Stomach (tissue), 9 donors: ENCODE measurements around the gene UPF1. TPM values are rescaled to one million over a fixed set of nuclear protein-coding genes. Genes with fewer than 3 reads are reported as not detected.

Experiments
- DNase-seq, 2 donors: peaks; one replicate each; pipeline versions ENCODE4 v3.0.0 to v3.0.0-alpha.2; 2013 to 2019
- H3K27ac ChIP-seq, 5 donors: fragments of 200-600 bp in 4 of 5; sonication (generic) in 4 of 5; one replicate each; pipeline ENCODE4 v1.5.1; 2013 to 2019; ENCODE audit warnings: mild to moderate bottlenecking in 1 of 5, moderate library complexity in 1 of 5
- H3K27me3 ChIP-seq, 3 donors: fragments of 200-600 bp; sonication (generic); one replicate each; pipeline ENCODE4 v1.5.1; 2017 to 2019; ENCODE audit warnings: mixed run types in 1 of 3
- H3K36me3 ChIP-seq, 4 donors: fragments of 200-600 bp; sonication (generic); 1 replicate in 3 of 4; 2 replicates in 1 of 4; pipeline ENCODE4 v1.5.1; 2016 to 2019
- H3K4me1 ChIP-seq, 4 donors: fragments of 200-600 bp; sonication (generic); one replicate each; pipeline ENCODE4 v1.5.1; 2016 to 2019
- H3K4me3 ChIP-seq, 4 donors: fragments of 200-600 bp; sonication (generic) in 3 of 4; one replicate each; pipeline ENCODE4 v1.5.1; 2016 to 2019; ENCODE audit warnings: mild to moderate bottlenecking in 1 of 4
- H3K9me3 ChIP-seq, 4 donors: fragments of 200-600 bp; sonication (generic); one replicate each; pipeline ENCODE4 v1.5.1; 2016 to 2019
- CTCF ChIP-seq, 7 experiments: fragments of 450-650 bp in 4 of 7; fragments of 200-600 bp in 3 of 7; sonication (generic) in 3 of 7; IDR thresholded peaks; one replicate each; pipeline ENCODE4 v1.5.1; 2016 to 2019; ENCODE audit warnings: antibody characterized with exemption in 7 of 7, control low read depth in 2 of 7, mild to moderate bottlenecking in 1 of 7
- EP300 ChIP-seq: sonication (generic); formaldehyde crosslinking; IDR thresholded peaks from one replicate; pipeline ENCODE4 v1.6.1; 2017; ENCODE audit warnings: antibody characterized with exemption
- POLR2A ChIP-seq, 4 donors: fragments of 450-650 bp; IDR thresholded peaks; one replicate each; pipeline ENCODE4 v1.6.1; 2016; ENCODE audit warnings: antibody characterized with exemption in 4 of 4, control low read depth in 2 of 4, mild to moderate bottlenecking in 1 of 4, moderate library complexity in 1 of 4
- POLR2AphosphoS5 ChIP-seq, 3 donors: sonication (generic); formaldehyde crosslinking; IDR thresholded peaks; one replicate each; pipeline ENCODE4 v1.6.1; 2016; ENCODE audit warnings: antibody characterized with exemption in 3 of 3
- WGBS, 5 donors: extraction: QIAGEN DNeasy Blood & Tissue Kit in 3 of 5; methylation state at CpG; one replicate each; pipeline versions ENCODE4 v1.1.5 to v1.1.7; 2013 to 2018; 5-methylcytosine and 5-hydroxymethylcytosine counted together
- intact Hi-C: fragments of 100-400 bp; cut with DNase I; formaldehyde crosslinking; loops from one replicate; pipeline ENCODE4 v1.15.1; 2023; ENCODE audit warnings: low total_unique reads
- polyA plus RNA-seq, 3 donors: library from polyadenylated mRNA; stranded (reverse); fragments of 200-250 nt; gene quantifications; one replicate each; pipeline ENCODE4 v1.2.3, GENCODE V29; 2013
- total RNA-seq, 5 donors: library from RNA; depleted of rRNA; stranded (reverse); fragments of >200 nt; gene quantifications; one replicate each; pipeline versions ENCODE4 v1.1.0 to v1.2.3, GENCODE V29; 2014 to 2016
- donor health status: healthy with polysubstance abuse.
- donor health status: Bipolar disorder and iron deficiency.
- donor health status: healthy.

UPF1 gene
- total and polyA plus RNA-seq, 8 donors, result 26.3 to 111 (median 38.7) TPM

GRCh38 chr19:18868380-18869022 lies 36.7 kb downstream of the UPF1 start:
- Histone ChIP-seq H3K36me3 (peaks cover 37 to 53% (median 51%) of the 10 kb centered on the region in 4 donors), H3K27me3 (peaks cover 0 to 26% (median 14%) of the 10 kb centered on the region in 3 donors), H3K4me3 (peak overlapping the region in 1 of 4 donors; percentile 19), H3K27ac (no peak overlapping the region), H3K9me3 (no peaks in the 10 kb centered on the region), H3K4me1 (peaks cover 14 to 39% (median 24%) of the 10 kb centered on the region in 4 donors)
- intact Hi-C loops, result no loop called here
- peak in 1 of 2 donors; percentile 55 for DNase-seq
- TF ChIP-seq POLR2AphosphoS5 (IDR thresholded peaks at IDR 0.05), result no peak
- WGBS, 5 donors, result 31 to 81% (median 65%) methylated on average over 19 to 77 of the region's 77 CpGs

DNA sequence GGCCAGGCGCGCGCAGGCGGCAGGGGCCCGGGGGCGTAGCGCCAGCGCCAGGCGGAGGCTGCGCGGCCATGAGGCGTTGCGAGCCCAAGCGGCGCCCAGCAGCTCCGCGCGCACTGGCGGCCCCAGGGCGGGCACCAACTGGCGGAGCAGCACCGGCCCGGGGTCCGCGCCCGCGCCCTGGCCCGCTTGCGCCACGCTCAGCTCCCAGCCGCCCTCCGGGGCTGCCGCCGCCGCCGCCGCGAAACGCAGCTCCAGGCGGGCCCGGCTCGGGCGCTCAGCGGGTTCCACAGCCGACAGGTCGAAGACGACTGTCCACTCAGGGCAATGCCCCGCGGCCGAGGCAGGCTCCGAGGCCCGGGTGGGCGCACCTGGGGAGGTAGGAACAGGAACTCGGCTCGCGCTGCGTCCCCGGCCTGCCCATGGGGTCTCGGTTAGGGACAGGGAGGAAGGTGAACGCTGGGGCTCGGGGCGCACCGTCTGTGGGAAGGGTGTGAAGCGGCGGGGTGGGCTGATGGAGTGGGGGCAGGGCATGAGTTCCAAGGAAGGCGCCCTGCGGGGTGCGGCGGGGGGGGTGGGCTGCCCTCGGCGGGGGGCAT lies 37.4 kb downstream of the UPF1 start:
- WGBS, 5 donors, result 9 to 20% (median 15%) methylated on average over 17 to 71 of the region's 71 CpGs
- peaks cover 0 to 26% (median 14%) of the 10 kb centered on the region in 3 donors for H3K27me3 ChIP-seq
- TF ChIP-seq POLR2AphosphoS5 (IDR thresholded peaks at IDR 0.05) (no peak), CTCF (IDR thresholded peaks at IDR 0.05) (no peak), EP300 (no peak), POLR2A (IDR thresholded peaks at IDR 0.05) (no peak)

GRCh38 chr19:18869781-18870530 lies 38.2 kb downstream of the UPF1 start:
- Histone ChIP-seq H3K36me3 (peaks cover 25 to 38% (median 36%) of the 10 kb centered on the region in 4 donors), H3K4me3 (no peak overlapping the region), H3K27ac (no peak overlapping the region), H3K4me1 (peaks cover 14 to 39% (median 24%) of the 10 kb centered on the region in 4 donors), H3K27me3 (peaks cover 0 to 26% (median 14%) of the 10 kb centered on the region in 3 donors), H3K9me3 (no peaks in the 10 kb centered on the region)
- DNase-seq, result no peak
- intact Hi-C loops, result no loop called here
- no peak for TF ChIP-seq CTCF (IDR thresholded peaks at IDR 0.05)
- TF ChIP-seq EP300, result no peak
- no peak for TF ChIP-seq POLR2A (IDR thresholded peaks at IDR 0.05)
- no peak for TF ChIP-seq POLR2AphosphoS5 (IDR thresholded peaks at IDR 0.05)
- WGBS, 5 donors, result 14 to 38% (median 19%) methylated on average over 21 to 62 of the region's 62 CpGs

More for the DNA sequence above, 37.4 kb downstream of the UPF1 start:
- Histone ChIP-seq H3K4me1 (peaks cover 14 to 39% (median 24%) of the 10 kb centered on the region in 4 donors), H3K36me3 (peaks cover 31 to 47% (median 44%) of the 10 kb centered on the region in 4 donors), H3K27ac (no peak overlapping the region), H3K9me3 (no peaks in the 10 kb centered on the region), H3K4me3 (peak overlapping the region in 1 of 4 donors; percentile 19)
- intact Hi-C loops, result no loop called here
- peak in 1 of 2 donors; percentile 68 for DNase-seq

DNA sequence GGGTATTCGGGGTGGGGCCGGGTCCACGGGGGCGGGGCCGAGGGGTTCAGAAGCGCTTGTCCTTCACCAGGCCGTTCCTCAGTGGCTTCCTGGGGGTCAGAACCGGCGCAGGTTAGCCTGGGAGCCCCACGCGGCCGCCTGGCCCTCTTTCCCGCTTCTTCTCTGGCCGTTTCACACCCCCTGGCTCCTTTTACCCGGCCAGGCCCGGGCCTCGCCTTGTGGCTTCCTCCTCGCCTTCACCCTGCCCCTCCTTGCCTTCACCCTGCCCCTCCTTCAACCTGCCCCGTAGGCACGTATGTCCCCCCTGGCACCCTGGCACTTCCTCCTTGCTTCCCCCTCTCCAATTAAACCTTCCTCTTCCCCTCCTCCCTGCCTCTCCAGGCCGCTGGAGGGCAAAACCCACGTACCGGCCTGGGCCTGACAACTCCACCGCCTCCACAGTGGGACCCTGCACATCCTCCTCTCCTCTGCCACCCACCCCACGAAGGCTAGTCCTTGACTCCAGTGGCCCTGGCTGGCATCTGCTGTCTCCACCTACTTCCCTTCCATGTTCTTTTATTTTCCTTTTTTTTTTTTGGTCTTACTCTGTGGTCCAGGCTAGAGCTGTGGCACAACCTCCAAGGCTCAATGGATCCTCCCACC lies 38.9 kb downstream of the UPF1 start:
- 28 to 52% (median 42%) methylated on average over 19 to 25 of the region's 25 CpGs for WGBS, 5 donors
- intact Hi-C loops, result no loop called here
- H3K9me3 ChIP-seq, result no peaks in the 10 kb centered on the region
- no peak overlapping the region for H3K27ac ChIP-seq
- H3K36me3 ChIP-seq, result peaks cover 18 to 31% (median 29%) of the 10 kb centered on the region in 4 donors
- no peak for TF ChIP-seq EP300
- TF ChIP-seq POLR2A (IDR thresholded peaks at IDR 0.05), result no peak
- no peak for TF ChIP-seq POLR2AphosphoS5 (IDR thresholded peaks at IDR 0.05)
- TF ChIP-seq CTCF (IDR thresholded peaks at IDR 0.05), result no peak
- no peak for DNase-seq
- H3K4me1 ChIP-seq, result peaks cover 14 to 39% (median 24%) of the 10 kb centered on the region in 4 donors
- H3K27me3 ChIP-seq, result peaks cover 0 to 26% (median 14%) of the 10 kb centered on the region in 3 donors
- no peak overlapping the region for H3K4me3 ChIP-seq
